PC-3 (cell line): ENCODE data around the gene ALG14. TPM values are rescaled to one million over a fixed set of nuclear protein-coding genes. Genes with fewer than 3 reads are reported as not detected.

Source experiments
- ATAC-seq: fragments of 200-7000 bp; cut with Tn5 transposase; 2 replicates; pipeline ENCODE4 v1.9.1; 2020; ENCODE audit warnings: mild to moderate bottlenecking, moderate library complexity
- BruUV-seq: library from RNA; stranded (reverse); fragments of 400-500 nt; replicated peaks from 2 replicates; lab custom pipeline; 2021; lab: Mats Ljungman, UMichigan
- CTCF ChIA-PET: fragments of 300-600 bp; sonication (Branson Sonifier 250); formaldehyde crosslinking; loops from one replicate; lab custom pipeline; 2022; ENCODE audit warnings: antibody characterized with exemption; lab: Charles Lee
- POLR2A ChIA-PET: fragments of 300-600 bp; sonication (Branson Sonifier 250); formaldehyde crosslinking; loops from one replicate; lab custom pipeline; 2022; ENCODE audit warnings: antibody characterized with exemption; ENCODE audit not compliant: unreplicated experiment; lab: Charles Lee
- DNase-seq: peaks from one replicate; pipeline ENCODE4 v3.0.0-alpha.2; 2015
- H2AFZ ChIP-seq: fragments of 300-600 bp; sonication (generic); 2 replicates; pipeline ENCODE4 v1.6.0; 2016; ENCODE audit warnings: antibody characterized with exemption, low read length
- H3F3A ChIP-seq: fragments of 300-600 bp; sonication (generic); one replicate; pipeline ENCODE4 v1.6.0; 2017; ENCODE audit warnings: antibody characterized with exemption, low read length, control low read depth, mild to moderate bottlenecking; ENCODE audit not compliant: unreplicated experiment
- H3K27ac ChIP-seq: fragments of 300-600 bp; sonication (generic); 2 replicates; pipeline ENCODE4 v1.5.1; 2016; ENCODE audit warnings: mild to moderate bottlenecking, low read length
- H3K27me3 ChIP-seq: fragments of 300-600 bp; sonication (generic); 2 replicates; pipeline ENCODE4 v1.6.1; 2016; ENCODE audit warnings: low read length, mixed read lengths
- H3K36me3 ChIP-seq: fragments of 300-600 bp; sonication (generic); 2 replicates; pipeline ENCODE4 v1.6.1; 2016; ENCODE audit warnings: low read depth, mixed run types, low read length, mixed read lengths
- H3K4me1 ChIP-seq: fragments of 300-600 bp; sonication (generic); 2 replicates; pipeline ENCODE4 v1.5.1; 2016; ENCODE audit warnings: low read length; ENCODE audit not compliant: insufficient read depth
- H3K4me2 ChIP-seq: fragments of 300-600 bp; sonication (generic); 2 replicates; pipeline ENCODE4 v1.6.0; 2016; ENCODE audit warnings: low read length
- H3K4me3 ChIP-seq: fragments of 300-600 bp; sonication (generic); 2 replicates; pipeline ENCODE4 v1.5.1; 2016; ENCODE audit warnings: mild to moderate bottlenecking, low read length, mixed read lengths
- H3K79me2 ChIP-seq: fragments of 300-600 bp; sonication (generic); 2 replicates; pipeline ENCODE4 v1.6.1; 2017; ENCODE audit warnings: low read length, mixed read lengths
- H3K9ac ChIP-seq: fragments of 300-600 bp; sonication (generic); 2 replicates; pipeline ENCODE4 v1.6.0; 2016; ENCODE audit warnings: mild to moderate bottlenecking, low read length
- H3K9me2 ChIP-seq: fragments of 300-600 bp; sonication (generic); replicated peaks from 2 replicates; pipeline ENCODE4 v1.6.1; 2016; ENCODE audit warnings: mixed run types, low read length, mixed read lengths
- H3K9me3 ChIP-seq: fragments of 300-600 bp; sonication (generic); 2 replicates; pipeline ENCODE4 v1.6.1; 2016; ENCODE audit warnings: low read length, mixed read lengths
- H4K20me1 ChIP-seq: fragments of 300-600 bp; sonication (generic); 2 replicates; pipeline ENCODE4 v1.6.1; 2016; ENCODE audit warnings: low read length, mixed read lengths
- EZH2 ChIP-seq: fragments of 300-600 bp; sonication (generic); IDR thresholded peaks from one replicate; pipeline ENCODE4 v1.6.1; 2017; ENCODE audit warnings: antibody characterized with exemption, mild to moderate bottlenecking, low read length; ENCODE audit not compliant: unreplicated experiment
- EZH2phosphoT487 ChIP-seq: fragments of 300-600 bp; sonication (generic); IDR thresholded peaks from 2 replicates; pipeline ENCODE4 v1.6.1; 2018; ENCODE audit warnings: mild to moderate bottlenecking, antibody characterized with exemption, low read length, borderline replicate concordance
- intact Hi-C: fragments of 100-400 bp; cut with micrococcal nuclease; formaldehyde crosslinking; loops from 2 replicates; pipeline ENCODE4 v1.9.0; 2023
- total RNA-seq: library from RNA; depleted of rRNA; stranded (reverse); fragments of >200 nt; gene quantifications from 2 replicates; pipeline ENCODE4 v1.2.3, GENCODE V29; 2014
- TF ChIP-seq, protein P1 (sequence below): fragments of 300-600 bp; sonication (generic); conservative IDR thresholded peaks from 2 replicates; pipeline ENCODE4 v1.5.1; 2017; ENCODE audit warnings: antibody characterized with exemption, low read depth, mild to moderate bottlenecking, low read length

The ALG14 gene
- total RNA-seq, 1 experiment from 2014 or later, result 3.4 TPM

GRCh38 chr1:94953746-94954145 lies 119.0 kb downstream of the ALG14 start:
- Histone ChIP-seq H3K36me3 (no peaks in the 10 kb centered on the region), H4K20me1 (no peaks in the 10 kb centered on the region), H3F3A (no peaks in the 10 kb centered on the region), H3K9ac (no peak overlapping the region), H3K9me2 (no peaks in the 10 kb centered on the region), H2AFZ (peak overlapping the region; percentile 11; the same call in 1 of the 2 replicates), H3K4me1 (peaks cover 45% of the 10 kb centered on the region), H3K27ac (no peak overlapping the region), H3K27me3 (no peaks in the 10 kb centered on the region), H3K9me3 (no peaks in the 10 kb centered on the region), H3K4me3 (no peak overlapping the region), H3K79me2 (no peaks in the 10 kb centered on the region), H3K4me2 (no peak overlapping the region)
- ChIA-PET POLR2A (no interaction called here), CTCF (no interaction called here)
- no TSS peak for BruUV-seq
- TF ChIP-seq, protein P1, sequence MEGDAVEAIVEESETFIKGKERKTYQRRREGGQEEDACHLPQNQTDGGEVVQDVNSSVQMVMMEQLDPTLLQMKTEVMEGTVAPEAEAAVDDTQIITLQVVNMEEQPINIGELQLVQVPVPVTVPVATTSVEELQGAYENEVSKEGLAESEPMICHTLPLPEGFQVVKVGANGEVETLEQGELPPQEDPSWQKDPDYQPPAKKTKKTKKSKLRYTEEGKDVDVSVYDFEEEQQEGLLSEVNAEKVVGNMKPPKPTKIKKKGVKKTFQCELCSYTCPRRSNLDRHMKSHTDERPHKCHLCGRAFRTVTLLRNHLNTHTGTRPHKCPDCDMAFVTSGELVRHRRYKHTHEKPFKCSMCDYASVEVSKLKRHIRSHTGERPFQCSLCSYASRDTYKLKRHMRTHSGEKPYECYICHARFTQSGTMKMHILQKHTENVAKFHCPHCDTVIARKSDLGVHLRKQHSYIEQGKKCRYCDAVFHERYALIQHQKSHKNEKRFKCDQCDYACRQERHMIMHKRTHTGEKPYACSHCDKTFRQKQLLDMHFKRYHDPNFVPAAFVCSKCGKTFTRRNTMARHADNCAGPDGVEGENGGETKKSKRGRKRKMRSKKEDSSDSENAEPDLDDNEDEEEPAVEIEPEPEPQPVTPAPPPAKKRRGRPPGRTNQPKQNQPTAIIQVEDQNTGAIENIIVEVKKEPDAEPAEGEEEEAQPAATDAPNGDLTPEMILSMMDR, result no peak
- TF ChIP-seq EZH2phosphoT487 (no peak), EZH2 (no peak)
- DNase-seq (no peak), ATAC-seq (no peak)
- intact Hi-C loops, result no loop called here

GRCh38 chr1:94953107-94953506 lies 119.6 kb downstream of the ALG14 start:
- TF ChIP-seq EZH2 (no peak), EZH2phosphoT487 (no peak)
- TF ChIP-seq, protein P1, result no peak

GRCh38 chr1:94952539-94952938 lies 120.2 kb downstream of the ALG14 start:
- H3K4me1 ChIP-seq, result peaks cover 45% of the 10 kb centered on the region
- intact Hi-C loops, result no loop called here
- no peak overlapping the region for H3K4me2 ChIP-seq
- no peaks in the 10 kb centered on the region for H3F3A ChIP-seq
- H3K9me3 ChIP-seq, result no peaks in the 10 kb centered on the region
- CTCF ChIA-PET, result no interaction called here
- no peaks in the 10 kb centered on the region for H3K27me3 ChIP-seq
- H3K9ac ChIP-seq, result no peak overlapping the region
- no peak overlapping the region for H3K27ac ChIP-seq
- H3K4me3 ChIP-seq, result no peak overlapping the region
- BruUV-seq, result no TSS peak
- no peak overlapping the region for H2AFZ ChIP-seq
- POLR2A ChIA-PET, result no interaction called here
- ATAC-seq (no peak), DNase-seq (no peak)
- TF ChIP-seq, protein P1, result no peak
- TF ChIP-seq EZH2, result no peak
- no peak for TF ChIP-seq EZH2phosphoT487
- H3K79me2 ChIP-seq, result no peaks in the 10 kb centered on the region
- H4K20me1 ChIP-seq, result no peaks in the 10 kb centered on the region
- no peaks in the 10 kb centered on the region for H3K9me2 ChIP-seq
- no peaks in the 10 kb centered on the region for H3K36me3 ChIP-seq

More at GRCh38 chr1:94953107-94953506, 119.6 kb downstream of the ALG14 start:
- Histone ChIP-seq H3K4me3 (no peak overlapping the region), H4K20me1 (no peaks in the 10 kb centered on the region), H3K9me2 (no peaks in the 10 kb centered on the region), H3K9me3 (no peaks in the 10 kb centered on the region), H3K4me1 (peaks cover 45% of the 10 kb centered on the region), H2AFZ (no peak overlapping the region), H3K4me2 (no peak overlapping the region), H3F3A (no peaks in the 10 kb centered on the region), H3K9ac (no peak overlapping the region), H3K79me2 (no peaks in the 10 kb centered on the region), H3K36me3 (no peaks in the 10 kb centered on the region), H3K27ac (no peak overlapping the region), H3K27me3 (no peaks in the 10 kb centered on the region)
- BruUV-seq, result no TSS peak
- CTCF ChIA-PET, result no interaction called here
- ATAC-seq (no peak), DNase-seq (no peak)
- POLR2A ChIA-PET, result no interaction called here
- intact Hi-C loops, result no loop called here
